GM04503 (cell line): ENCODE measurements around the gene RPTN.
"Not testable (repeated sequence)": the region's sequence is repeated elsewhere in the genome, so short reads cannot be mapped to it uniquely, and the experiment has no call there.

ENCODE experiments used
- DNase-seq: peaks from one replicate; pipeline ENCODE4 v3.0.0-alpha.2; 2012; ENCODE audit warnings: low read depth

RPTN gene

GRCh38 chr1:152164517-152165136, 5.6 kb upstream of the RPTN start:
- no peak for DNase-seq

- peak; percentile 95 for DNase-seq
Observed at GRCh38 chr1:152162792-152163463, 3.9 kb upstream of the RPTN start.

DNA sequence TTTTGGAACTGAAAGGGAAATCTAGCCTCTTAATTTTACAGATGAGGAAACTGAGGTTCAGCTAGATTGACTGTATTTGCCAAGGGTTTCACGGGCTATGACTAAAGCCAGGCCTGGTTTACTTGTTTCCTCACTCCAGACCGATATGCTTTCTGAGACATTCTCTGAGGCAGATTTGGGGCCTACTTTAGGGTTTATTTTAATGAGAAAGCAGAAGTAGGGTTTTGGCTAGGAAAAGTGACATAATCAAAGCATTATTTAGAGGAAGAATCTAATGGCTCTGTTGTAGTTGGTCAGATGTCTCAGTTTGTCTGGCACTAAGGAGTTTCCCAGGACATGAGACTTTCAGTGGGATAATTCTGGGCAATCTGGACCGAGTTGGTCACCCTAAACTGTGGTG, 1.5 kb upstream of the RPTN start:
- DNase-seq: no peak

GRCh38 chr1:152153996-152154395, 5.0 kb downstream of the RPTN start:
- DNase-seq: no peak

- DNase-seq: no peak
Observed at GRCh38 chr1:152151646-152152045, 7.4 kb downstream of the RPTN start.

GRCh38 chr1:152148981-152149380, 10.0 kb downstream of the RPTN start:
- no peak for DNase-seq

DNA sequence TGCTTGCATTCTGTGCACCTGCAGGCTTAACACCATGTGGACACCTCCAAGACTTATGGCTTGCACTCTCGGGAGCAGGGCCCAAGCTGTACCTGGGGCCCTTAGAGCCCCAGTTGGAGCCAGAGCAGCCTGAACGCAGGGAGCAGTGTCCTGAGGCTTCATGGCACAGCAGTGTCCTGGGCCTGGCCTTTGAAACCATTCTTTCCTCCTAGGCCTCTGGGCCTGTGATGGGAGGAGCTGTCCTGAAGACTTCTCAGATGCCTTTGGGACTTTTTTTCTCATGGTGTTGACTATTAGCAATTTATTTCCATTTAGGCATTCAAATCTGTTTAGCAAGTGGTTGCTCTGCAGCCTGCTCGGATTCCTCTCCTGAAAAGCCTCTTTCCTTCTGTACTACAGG, 11.0 kb downstream of the RPTN start:
- no peak for DNase-seq

DNA sequence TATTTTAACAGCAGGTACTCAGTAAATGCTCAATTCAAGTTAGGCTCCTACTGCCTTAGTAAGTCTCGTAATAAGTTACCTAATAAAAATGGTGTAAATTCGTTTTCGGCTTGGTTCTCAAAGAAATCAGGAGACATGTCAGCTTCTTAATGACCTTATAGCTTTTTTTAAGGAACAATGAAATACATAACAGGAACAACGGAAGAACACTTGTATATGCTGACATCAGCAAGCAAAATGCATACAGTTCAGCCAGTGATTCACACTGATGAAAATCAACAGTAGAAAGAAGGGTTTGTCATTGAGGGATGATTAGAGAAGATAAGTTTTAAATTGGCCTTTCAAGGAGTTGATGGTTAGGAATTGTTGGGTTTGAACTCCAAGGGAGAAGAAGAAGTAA, 13.3 kb downstream of the RPTN start:
- DNase-seq: no peak

- not testable (repeated sequence) for DNase-seq
Observed at GRCh38 chr1:152144674-152145183, 14.3 kb downstream of the RPTN start.

GRCh38 chr1:152143150-152143887, 15.7 kb downstream of the RPTN start:
- DNase-seq: no peak

- DNase-seq: no peak
Observed at GRCh38 chr1:152141971-152142584, 16.9 kb downstream of the RPTN start.

- no peak for DNase-seq
Observed at GRCh38 chr1:152137215-152137614, 21.8 kb downstream of the RPTN start.

GRCh38 chr1:152130186-152130585, 28.8 kb downstream of the RPTN start:
- no peak for DNase-seq

GRCh38 chr1:152127673-152128072, 31.4 kb downstream of the RPTN start:
- DNase-seq: no peak

DNA sequence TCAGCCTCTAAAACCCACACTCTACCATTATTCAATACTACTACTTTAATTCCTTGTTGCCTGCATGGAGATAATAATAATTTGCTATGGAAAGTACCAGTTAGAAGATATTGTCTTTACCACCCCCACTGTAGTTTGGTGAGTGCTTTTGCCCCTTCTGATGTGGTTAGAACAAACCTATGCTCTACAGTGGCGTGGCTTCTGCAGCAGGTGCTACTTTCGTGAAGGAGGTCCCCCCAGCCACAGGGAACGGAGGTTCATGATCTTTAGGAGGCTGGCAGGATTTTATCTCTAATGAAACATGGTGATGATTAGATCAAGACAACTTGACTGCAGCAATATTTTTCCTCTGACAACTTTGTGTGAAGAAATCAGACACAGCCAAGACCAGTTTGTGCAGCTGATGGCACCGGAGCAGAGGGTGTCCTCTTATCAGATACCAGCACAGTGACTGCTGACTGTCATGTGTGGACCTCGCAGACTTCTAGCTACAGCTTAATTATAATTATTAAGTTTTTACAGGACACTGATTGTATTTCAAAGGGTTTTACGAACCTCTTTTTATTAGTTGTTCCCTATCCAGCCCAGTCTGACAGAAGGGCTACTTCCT, 33.1 kb downstream of the RPTN start:
- DNase-seq: no peak

DNA sequence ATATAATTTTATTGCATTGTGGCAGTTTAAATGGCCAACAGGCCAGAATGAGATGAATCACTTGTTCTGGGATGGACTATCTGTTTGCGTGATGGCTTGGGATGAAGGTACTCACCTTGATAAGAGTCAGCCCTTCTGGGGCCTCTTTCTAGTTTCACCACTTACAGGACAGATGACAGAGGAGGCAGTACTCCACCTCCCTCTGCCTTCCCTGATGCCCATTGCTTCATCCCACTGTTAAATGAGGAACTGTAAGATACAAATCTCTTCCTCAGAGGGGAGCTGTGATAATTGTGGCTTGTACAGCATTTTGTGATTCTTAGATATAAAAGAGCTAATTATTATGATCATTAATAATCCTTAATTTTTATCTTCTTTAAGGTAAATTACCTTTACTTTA, 40.1 kb downstream of the RPTN start:
- DNase-seq: no peak

DNA sequence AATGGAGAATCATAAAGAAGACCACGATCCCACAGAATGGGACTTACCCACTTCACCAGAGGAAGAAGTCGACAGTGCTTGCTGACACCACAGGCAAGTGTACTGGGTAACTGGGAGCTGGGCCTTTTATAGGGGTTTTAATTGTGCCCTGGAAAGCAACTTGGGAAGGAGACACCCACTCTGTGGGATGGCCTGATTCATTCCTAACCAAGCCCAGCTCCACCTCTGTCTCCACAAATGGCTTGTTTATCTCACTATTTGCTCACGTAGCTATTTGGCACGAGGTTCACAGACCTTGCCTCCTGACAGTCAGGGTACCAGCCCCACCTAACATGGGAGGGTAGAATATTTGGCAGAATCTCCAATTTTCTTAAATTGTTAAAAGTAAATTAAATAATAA, 43.7 kb downstream of the RPTN start, which contains the start of gene TCHH:
Gene TCHH, minus strand, starts transcription at position 101 of the 400 bp plus-strand sequence. CDS start 1,364 bp downstream, outside the sequence.
- no peak for DNase-seq

DNA sequence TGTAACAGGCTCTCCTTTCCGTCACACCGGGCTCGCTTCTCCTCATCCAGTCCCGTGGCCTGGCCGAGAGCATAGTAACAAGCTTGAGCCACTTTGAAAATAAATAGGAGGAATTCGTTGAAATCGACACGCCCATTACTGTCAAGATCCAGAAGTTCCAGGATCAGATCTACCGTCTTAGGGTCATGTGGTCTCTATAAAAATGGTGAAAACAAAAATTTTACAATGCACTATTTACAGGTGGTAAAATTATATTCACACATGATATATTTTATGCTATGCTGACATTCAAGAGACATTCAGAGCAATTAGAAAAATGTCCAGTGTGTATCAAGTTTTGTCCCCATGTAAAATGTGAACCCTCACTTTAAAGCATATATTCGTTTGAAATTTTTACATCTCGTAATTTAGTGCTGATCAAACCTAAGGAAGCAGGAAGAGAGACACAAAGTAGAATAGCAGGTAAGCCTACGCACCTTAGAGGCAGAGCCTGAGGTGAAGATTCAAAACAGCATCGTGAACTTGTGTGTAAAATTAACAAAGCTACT, 46.1 kb downstream of the RPTN start:
- DNase-seq: no peak

GRCh38 chr1:152112101-152112884, 46.7 kb downstream of the RPTN start:
- no peak for DNase-seq

GRCh38 chr1:152111515-152111968, 47.5 kb downstream of the RPTN start:
- no peak for DNase-seq
